DMS114 treated with DMSO at 0.1 percent for 48 hours (cell line): ENCODE data around the gene MAN1A1.

Source experiments
- DNase-seq: peaks from one replicate; lab custom pipeline; 2025; ENCODE audit not compliant: unreplicated experiment; lab: John Stamatoyannopoulos, UW

The MAN1A1 gene

DNA sequence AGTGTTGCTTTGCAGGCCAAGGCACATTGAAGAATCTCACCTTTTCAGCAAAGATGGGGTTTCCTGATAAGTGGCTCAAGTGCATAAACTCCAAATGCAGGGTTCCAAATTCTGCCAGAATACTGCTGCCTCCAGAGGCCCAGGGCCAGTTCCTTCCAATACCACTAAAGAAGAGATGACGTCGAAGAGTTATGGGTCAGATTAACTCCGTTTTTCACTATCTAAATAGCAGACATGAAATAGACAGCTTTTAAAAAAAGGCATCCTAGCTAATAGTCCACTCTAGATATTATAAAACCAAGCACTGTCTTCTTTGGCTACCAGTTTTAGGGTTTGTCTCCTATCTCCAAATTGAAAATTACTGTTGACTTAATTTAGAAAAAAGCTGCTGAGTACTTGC is 144.8 kb downstream of the MAN1A1 start:
- DNase-seq: no peak

- no peak for DNase-seq
Observed at GRCh38 chr6:119201480-119201879, 148.1 kb downstream of the MAN1A1 start.

GRCh38 chr6:119200512-119201175 is 148.9 kb downstream of the MAN1A1 start:
- DNase-seq: no peak

DNA sequence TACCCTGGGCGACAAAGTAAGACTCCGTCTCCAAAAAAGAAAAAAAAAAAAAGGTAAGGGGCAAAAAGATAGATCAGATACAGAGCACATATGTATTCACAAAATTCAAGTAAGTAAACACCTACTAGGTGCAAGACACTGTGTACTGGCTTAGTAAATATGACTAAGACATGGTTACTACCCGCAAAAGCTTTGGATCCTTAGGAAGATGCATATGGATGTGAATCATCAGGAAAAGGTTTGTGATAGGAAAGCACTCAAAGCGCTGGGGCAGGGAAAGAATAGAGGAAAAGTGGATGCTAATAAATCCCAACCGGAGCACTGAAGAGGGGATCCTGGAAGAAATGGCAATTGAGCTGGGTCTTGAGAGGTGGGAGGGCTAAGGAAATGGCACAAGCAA is 152.3 kb downstream of the MAN1A1 start:
- no peak for DNase-seq

DNA sequence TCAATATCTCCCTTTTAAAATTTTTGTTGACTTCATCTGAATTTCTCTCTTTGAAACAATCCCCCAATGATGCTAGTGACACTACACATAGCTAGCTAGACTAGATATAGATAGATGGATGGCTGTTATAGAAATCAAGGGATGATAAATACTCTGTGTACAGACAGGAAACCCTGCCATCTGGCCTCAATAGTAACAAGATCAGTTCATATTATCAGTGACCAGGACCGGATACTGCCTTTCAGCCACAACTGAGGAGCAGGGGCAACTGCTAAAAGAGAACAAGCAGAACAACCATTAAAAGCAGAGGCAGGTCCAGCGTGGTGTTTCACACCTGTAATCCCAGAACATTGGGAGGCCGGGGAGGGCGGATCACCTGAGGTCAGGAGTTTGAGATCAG is 152.8 kb downstream of the MAN1A1 start:
- DNase-seq: no peak

- no peak for DNase-seq
Observed at GRCh38 chr6:119195848-119196247, 153.7 kb downstream of the MAN1A1 start.

GRCh38 chr6:119195204-119195603 is 154.4 kb downstream of the MAN1A1 start:
- DNase-seq: no peak

DNA sequence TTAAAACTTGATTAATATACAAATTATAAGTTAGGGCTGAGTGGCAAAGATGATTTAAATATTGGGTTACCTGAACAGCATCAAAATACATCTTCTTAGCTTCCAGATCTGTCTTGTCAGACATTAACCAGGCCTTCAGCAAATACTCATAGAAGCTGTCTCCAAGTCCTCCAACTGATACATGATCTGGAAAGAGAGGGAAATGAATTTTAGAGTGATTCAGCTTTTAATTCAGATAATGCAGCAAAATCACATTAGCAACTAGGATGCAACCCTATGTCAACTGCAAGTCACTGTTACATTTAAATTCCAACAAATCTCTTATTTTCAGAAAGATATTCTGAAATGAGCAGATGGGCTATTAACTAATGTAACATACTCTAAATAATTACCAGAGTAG is 155.9 kb downstream of the MAN1A1 start:
- DNase-seq: no peak

DNA sequence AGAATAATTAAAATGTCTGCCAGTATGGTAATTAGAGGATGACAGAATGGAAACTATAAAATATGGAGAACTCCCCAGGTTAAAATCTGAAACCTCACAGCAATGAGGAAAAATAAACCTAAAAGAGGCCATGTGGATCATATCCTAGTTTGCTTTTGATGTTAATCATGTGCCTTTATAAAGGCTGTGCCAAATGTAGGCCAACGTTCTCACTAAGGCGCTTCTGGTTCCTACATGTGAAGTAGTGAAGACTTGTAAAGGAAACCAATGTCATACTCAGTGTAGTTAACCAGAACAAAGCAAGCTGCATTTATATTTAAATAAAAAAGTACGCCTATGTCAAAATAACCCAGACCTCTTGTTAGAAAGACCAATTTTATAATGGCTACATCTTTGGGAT is 157.4 kb downstream of the MAN1A1 start:
- DNase-seq: no peak

GRCh38 chr6:119190176-119190575 is 159.4 kb downstream of the MAN1A1 start:
- no peak for DNase-seq

- no peak for DNase-seq
Observed at GRCh38 chr6:119189498-119189897, 160.1 kb downstream of the MAN1A1 start.

- no peak for DNase-seq
Observed at GRCh38 chr6:119187596-119187995, 162.0 kb downstream of the MAN1A1 start.

DNA sequence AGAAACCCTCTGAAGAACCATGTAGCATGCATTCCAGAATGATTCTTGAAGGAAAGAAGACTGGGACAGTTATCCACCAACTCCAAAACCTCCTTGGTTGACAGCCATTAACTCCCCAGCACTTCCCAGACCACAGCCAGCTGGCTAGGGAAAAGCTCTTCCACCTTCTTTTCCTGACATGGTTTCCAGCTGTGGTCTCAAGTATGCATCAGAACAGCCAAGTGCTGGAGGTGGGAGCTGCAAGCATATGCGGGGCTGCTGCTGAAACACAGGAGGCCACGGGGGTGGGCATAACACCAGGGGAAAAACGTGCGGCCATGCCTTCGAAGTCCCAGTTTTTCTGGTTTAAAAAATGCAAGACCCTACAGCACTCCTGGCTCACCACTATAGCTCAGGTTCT is 163.1 kb downstream of the MAN1A1 start:
- no peak for DNase-seq

- no peak for DNase-seq
Observed at GRCh38 chr6:119184008-119184648, 165.4 kb downstream of the MAN1A1 start.

DNA sequence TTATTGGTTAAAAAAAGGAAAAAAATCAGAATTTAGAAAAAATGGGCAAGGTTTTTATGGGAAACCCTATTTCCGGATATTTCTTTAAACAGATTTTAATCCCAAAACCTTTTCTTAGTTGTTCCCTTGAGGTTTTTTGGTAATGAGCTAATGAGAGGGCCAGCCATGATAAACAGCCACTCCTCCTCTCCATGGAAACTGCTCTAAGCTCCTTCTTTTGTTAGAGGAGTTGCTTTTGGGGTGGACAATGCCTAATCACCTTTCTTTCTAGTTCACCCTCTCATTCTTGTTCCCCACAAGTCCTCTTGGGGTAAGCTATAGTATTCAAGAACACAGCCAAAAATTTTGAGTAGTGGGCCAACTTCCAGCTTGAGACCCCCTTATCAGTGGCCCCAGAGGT is 166.1 kb downstream of the MAN1A1 start:
- no peak for DNase-seq

DNA sequence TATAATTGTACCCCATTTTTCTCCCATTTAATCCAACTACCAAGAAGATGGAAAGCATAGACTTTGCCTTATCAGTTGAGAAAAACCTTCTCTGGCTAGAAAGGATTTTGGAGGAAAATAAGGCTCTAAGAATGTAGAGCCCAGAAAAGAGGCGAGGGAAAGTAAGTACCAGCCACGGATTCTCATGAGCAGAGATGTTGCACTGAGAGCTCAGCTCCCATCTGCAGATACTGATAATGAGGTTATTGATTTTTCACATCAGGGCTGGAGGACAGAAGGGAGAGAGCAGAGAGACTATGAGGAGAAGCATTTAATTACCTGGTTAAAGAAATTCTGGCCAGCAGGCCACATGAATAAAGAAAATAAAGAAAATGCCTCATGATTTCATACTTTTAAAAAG is 166.7 kb downstream of the MAN1A1 start:
- peak; percentile 74 for DNase-seq

DNA sequence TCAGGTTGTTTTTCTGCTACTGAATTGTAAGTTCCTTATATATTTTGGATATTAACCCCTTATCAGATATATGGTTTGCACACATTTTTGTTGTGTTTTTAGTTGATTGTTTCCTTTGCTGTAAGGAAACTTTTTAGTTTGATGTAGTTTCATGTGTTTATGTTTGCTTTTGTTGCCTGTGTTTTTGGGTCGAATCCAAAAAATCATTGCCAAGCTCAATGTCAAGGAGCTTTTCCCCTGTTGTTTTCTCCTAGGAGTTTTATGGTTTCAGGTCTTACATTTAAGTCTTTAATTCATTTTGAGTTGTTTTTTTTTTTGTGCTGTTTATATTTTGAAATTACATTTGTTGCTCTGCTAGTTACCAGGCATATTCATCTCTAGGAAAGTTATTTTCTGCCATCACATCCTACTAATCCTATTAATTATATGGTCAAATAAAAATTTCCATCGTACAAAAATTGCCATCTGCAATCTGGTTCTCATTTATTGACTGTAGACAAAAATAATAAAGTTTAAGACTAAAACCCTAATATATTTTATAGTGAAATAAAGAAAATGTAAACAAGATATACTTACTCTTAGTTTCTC is 167.3 kb downstream of the MAN1A1 start:
- DNase-seq: no peak

DNA sequence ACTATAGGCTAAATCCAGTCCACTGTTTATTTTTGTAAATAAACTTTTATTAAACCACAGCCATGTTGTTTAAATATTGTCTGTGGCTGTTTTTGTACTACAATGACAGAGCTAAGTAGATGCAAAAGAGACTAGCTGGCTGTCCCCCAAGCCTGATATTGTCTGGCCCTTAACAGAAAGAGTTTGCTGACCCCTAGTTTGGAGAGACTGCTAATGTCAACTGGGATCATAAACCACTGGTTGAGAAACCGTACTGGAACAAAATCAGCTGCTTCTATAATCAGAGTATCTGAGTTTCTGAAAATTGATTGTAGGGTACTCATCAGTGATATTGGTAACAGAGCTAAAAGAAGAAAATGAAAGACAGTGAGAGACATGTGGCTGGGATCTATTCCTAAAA is 168.5 kb downstream of the MAN1A1 start:
- DNase-seq: no peak

GRCh38 chr6:119179842-119180241 is 169.7 kb downstream of the MAN1A1 start:
- no peak for DNase-seq

DNA sequence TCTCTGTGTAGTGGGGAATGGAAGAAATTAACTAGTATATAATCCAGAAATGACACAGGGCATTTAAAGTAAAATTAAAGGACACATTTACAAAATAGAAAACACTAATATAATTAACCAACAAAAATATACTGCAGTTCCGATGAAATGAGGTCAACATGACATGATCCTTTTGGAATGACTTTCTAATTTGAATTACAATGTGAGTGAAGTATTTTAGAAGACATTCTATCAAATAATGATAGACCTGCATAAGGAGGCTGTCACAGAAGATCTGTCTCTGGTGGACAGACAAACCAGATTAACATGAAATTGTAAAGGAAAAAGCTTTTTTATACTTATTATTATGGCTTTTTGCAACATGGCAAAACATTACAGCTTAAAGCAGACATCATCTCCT is 170.5 kb downstream of the MAN1A1 start:
- DNase-seq: no peak

GRCh38 chr6:119176445-119176844 is 173.1 kb downstream of the MAN1A1 start:
- DNase-seq: no peak
